ENCODE data around the gene KCNK10. TPM values are rescaled to one million over a fixed set of nuclear protein-coding genes. Genes with fewer than 3 reads are reported as not detected.

KCNK10 gene
- total and polyA plus RNA-seq, 11 donors = 0.07 to 0.31 (median 0.20) TPM; not detected in 7

GRCh38 chr14:88297306-88297705 is 25.8 kb downstream of the KCNK10 start:
- no peaks in the 10 kb centered on the region for H3K36me3 ChIP-seq
- no peaks in the 10 kb centered on the region for H3K9me3 ChIP-seq
- no peak for ATAC-seq
- intact Hi-C loops (cut with DNase I) = no loop called here
- peaks cover 0 to 3% (median 0%) of the 10 kb centered on the region in 9 donors for H3K27me3 ChIP-seq
- no peak for DNase-seq
- H3K27ac ChIP-seq = no peak overlapping the region
- WGBS, 4 donors = 40 to 55% (median 49%) methylated on average over 5 of the region's 5 CpGs
- H3K4me3 ChIP-seq = no peak overlapping the region
- peaks cover 0 to 4% (median 0%) of the 10 kb centered on the region in 12 donors for H3K4me1 ChIP-seq
- no peak for TF ChIP-seq CTCF (IDR thresholded peaks at IDR 0.05)
- no peak for TF ChIP-seq POLR2A (IDR thresholded peaks at IDR 0.05)

GRCh38 chr14:88296351-88296750 is 26.7 kb downstream of the KCNK10 start:
- ATAC-seq = no peak
- intact Hi-C loops (cut with DNase I) = no loop called here
- H3K36me3 ChIP-seq = no peaks in the 10 kb centered on the region
- no peaks in the 10 kb centered on the region for H3K9me3 ChIP-seq
- TF ChIP-seq CTCF (IDR thresholded peaks at IDR 0.05) (no peak), POLR2A (IDR thresholded peaks at IDR 0.05) (no peak)
- H3K27me3 ChIP-seq = peaks cover 0 to 3% (median 0%) of the 10 kb centered on the region in 9 donors
- WGBS, 4 donors = 56 to 62% (median 59%) methylated on average over 4 of the region's 4 CpGs
- H3K4me3 ChIP-seq = no peak overlapping the region
- H3K27ac ChIP-seq = no peak overlapping the region
- peaks cover 0 to 4% (median 0%) of the 10 kb centered on the region in 12 donors for H3K4me1 ChIP-seq
- DNase-seq = no peak

GRCh38 chr14:88289996-88290395 is 33.1 kb downstream of the KCNK10 start:
- Histone ChIP-seq H3K9me3 (peaks cover 0 to 10% (median 0%) of the 10 kb centered on the region in 12 donors), H3K4me3 (no peak overlapping the region), H3K27me3 (no peaks in the 10 kb centered on the region), H3K27ac (no peak overlapping the region), H3K36me3 (no peaks in the 10 kb centered on the region), H3K4me1 (no peaks in the 10 kb centered on the region)
- ATAC-seq (no peak), DNase-seq (no peak)
- intact Hi-C loops (cut with DNase I) = no loop called here
- WGBS, 4 donors = 84 to 90% (median 87%) methylated on average over 3 of the region's 3 CpGs
- TF ChIP-seq POLR2A (IDR thresholded peaks at IDR 0.05) (no peak), CTCF (IDR thresholded peaks at IDR 0.05) (no peak)

GRCh38 chr14:88289234-88289633 is 33.8 kb downstream of the KCNK10 start:
- no peak for ATAC-seq
- Histone ChIP-seq H3K9me3 (peaks cover 0 to 10% (median 0%) of the 10 kb centered on the region in 12 donors), H3K4me1 (no peaks in the 10 kb centered on the region), H3K4me3 (no peak overlapping the region), H3K36me3 (no peaks in the 10 kb centered on the region), H3K27me3 (no peaks in the 10 kb centered on the region), H3K27ac (no peak overlapping the region)
- DNase-seq = no peak
- intact Hi-C loops (cut with DNase I) = no loop called here
- TF ChIP-seq CTCF (IDR thresholded peaks at IDR 0.05) (no peak), POLR2A (IDR thresholded peaks at IDR 0.05) (no peak)
